CD4-positive, alpha-beta memory T cell (primary cell): ENCODE results near the gene FMNL1. TPM values are rescaled to one million over a fixed set of nuclear protein-coding genes. Genes with fewer than 3 reads are reported as not detected.

ENCODE experiments used
- CTCF ChIA-PET: fragments of 350-600 bp; sonication (Branson Sonifier 250); formaldehyde crosslinking; loops from one replicate; lab custom pipeline; 2021; ENCODE audit warnings: inconsistent platforms; ENCODE audit not compliant: partially characterized antibody; lab: Charles Lee
- POLR2A ChIA-PET: fragments of 350-600 bp; sonication (Branson Sonifier 250); formaldehyde crosslinking; loops from one replicate; lab custom pipeline; 2021; ENCODE audit not compliant: partially characterized antibody; lab: Charles Lee
- DNase-seq, 5 donors: peaks; one replicate each; pipeline versions ENCODE4 v3.0.0 to v3.0.0-alpha.2; 2020 to 2022; ENCODE audit warnings: mixed read lengths in 1 of 5
- H3K27ac ChIP-seq: one replicate; pipeline ENCODE4 v1.7.0; 2013; ENCODE audit warnings: low read depth, low read length
- H3K27me3 ChIP-seq: 2 replicates; pipeline ENCODE4 v1.7.0; 2013; ENCODE audit warnings: mild to moderate bottlenecking, low read length, moderate library complexity; ENCODE audit not compliant: insufficient read depth
- H3K36me3 ChIP-seq: 2 replicates; pipeline ENCODE4 v1.7.0; 2013; ENCODE audit warnings: mild to moderate bottlenecking, low read length, moderate library complexity; ENCODE audit not compliant: insufficient read depth
- H3K4me1 ChIP-seq: 2 replicates; pipeline ENCODE4 v1.7.0; 2013; ENCODE audit warnings: mild to moderate bottlenecking, low read length, moderate library complexity; ENCODE audit not compliant: insufficient read depth
- H3K4me3 ChIP-seq, 2 donors: one replicate each; pipeline ENCODE4 v1.7.0; 2013; ENCODE audit warnings: low read length in 2 of 2, mild to moderate bottlenecking in 1 of 2
- H3K9me3 ChIP-seq, 2 donors: one replicate each; pipeline ENCODE4 v1.7.0; 2013; ENCODE audit warnings: low read length in 2 of 2, control low read depth in 1 of 2; ENCODE audit not compliant: control insufficient read depth in 1 of 2
- H3K27ac Mint-ChIP-seq, 7 donors: one replicate each; pipeline ENCODE4 v1.8.0; 2020 to 2021; ENCODE audit warnings: mixed read lengths in 7 of 7, mild to moderate bottlenecking in 6 of 7, inconsistent platforms in 3 of 7, moderate library complexity in 3 of 7
- H3K27me3 Mint-ChIP-seq, 2 donors: one replicate each; pipeline ENCODE4 v1.8.0; 2020 to 2021; ENCODE audit warnings: mixed read lengths in 2 of 2
- H3K36me3 Mint-ChIP-seq, 2 donors: one replicate each; pipeline ENCODE4 v1.8.0; 2020 to 2021; ENCODE audit warnings: mixed read lengths in 2 of 2, inconsistent platforms in 1 of 2, mild to moderate bottlenecking in 1 of 2
- H3K4me1 Mint-ChIP-seq, 4 donors: one replicate each; pipeline ENCODE4 v1.8.0; 2020 to 2021; ENCODE audit warnings: mixed read lengths in 4 of 4, mild to moderate bottlenecking in 1 of 4
- H3K4me3 Mint-ChIP-seq, 8 donors: one replicate each; pipeline ENCODE4 v1.8.0; 2020 to 2021; ENCODE audit warnings: mixed read lengths in 8 of 8, mild to moderate bottlenecking in 7 of 8, moderate library complexity in 6 of 8, inconsistent platforms in 3 of 8
- H3K9me3 Mint-ChIP-seq, 8 donors: one replicate each; pipeline ENCODE4 v1.8.0; 2020 to 2021; ENCODE audit warnings: mixed read lengths in 8 of 8, mild to moderate bottlenecking in 5 of 8, inconsistent platforms in 3 of 8, moderate library complexity in 1 of 8
- intact Hi-C: fragments of 100-400 bp; cut with micrococcal nuclease; formaldehyde crosslinking; loops from one replicate; pipeline ENCODE4 v1.15.1; 2023
- polyA plus RNA-seq, 2 donors: library from polyadenylated mRNA; unstranded; fragments of 300-500 nt; fragmentation: Illumina TruSeq; gene quantifications; one replicate each; pipeline ENCODE4 v1.2.3, GENCODE V29; 2021
- total RNA-seq, 2 experiments: library from RNA; stranded (reverse); gene quantifications; one replicate each; pipeline ENCODE4 v1.2.3, GENCODE V29; 2021

FMNL1 gene
- total and polyA plus RNA-seq, 4 experiments from 2014 or later, result 8.1 to 405 (median 234) TPM

DNA sequence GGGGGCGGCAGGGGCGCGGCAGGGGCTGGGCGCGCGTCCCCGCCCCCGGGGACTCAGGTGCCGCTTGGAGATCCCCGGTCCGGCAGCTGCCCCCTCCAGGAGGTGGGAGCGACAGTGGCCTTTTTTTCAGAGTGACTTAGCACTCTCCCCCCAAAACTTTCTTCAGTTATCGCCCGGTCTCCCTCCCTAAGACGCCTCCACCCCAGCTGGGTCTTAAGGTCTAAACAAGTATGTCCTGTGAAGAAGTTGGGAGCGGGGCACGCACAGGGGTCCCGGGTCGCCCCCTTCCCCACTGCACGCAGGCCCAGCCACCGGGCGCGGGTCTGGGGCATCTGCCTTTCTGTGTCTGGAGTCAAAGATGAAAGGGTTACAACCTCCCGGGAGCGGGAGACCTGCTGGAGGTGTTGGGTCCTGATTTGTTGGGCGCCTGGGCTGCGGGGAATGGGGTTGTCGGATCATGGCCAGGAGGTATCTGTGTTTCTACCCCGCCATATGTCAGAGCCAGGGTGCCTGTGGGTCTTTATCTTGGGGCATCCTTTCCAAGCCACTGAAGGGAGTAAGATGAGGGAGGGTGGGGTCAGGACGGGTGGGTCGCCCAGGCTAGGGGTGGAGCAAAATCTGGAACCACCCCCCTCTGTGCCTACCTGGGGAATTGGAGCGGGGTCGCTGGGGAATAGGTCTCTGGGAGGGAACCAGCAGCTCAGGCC, 757 bp downstream of the FMNL1 start:
- intact Hi-C loops, result no loop called here
- POLR2A ChIA-PET, result interaction anchor here (0.5 to 24.4 kb wide), 15 partner anchors 20 to 323 kb away, joined by 3 to 1143 read pairs (median 3); partner anchors contain the start of genes ACBD4, EFTUD2, HEXIM1 and HEXIM2
- peaks cover 29 to 74% (median 42%) of the 10 kb centered on the region in 4 donors for H3K4me1 Mint-ChIP-seq

DNA sequence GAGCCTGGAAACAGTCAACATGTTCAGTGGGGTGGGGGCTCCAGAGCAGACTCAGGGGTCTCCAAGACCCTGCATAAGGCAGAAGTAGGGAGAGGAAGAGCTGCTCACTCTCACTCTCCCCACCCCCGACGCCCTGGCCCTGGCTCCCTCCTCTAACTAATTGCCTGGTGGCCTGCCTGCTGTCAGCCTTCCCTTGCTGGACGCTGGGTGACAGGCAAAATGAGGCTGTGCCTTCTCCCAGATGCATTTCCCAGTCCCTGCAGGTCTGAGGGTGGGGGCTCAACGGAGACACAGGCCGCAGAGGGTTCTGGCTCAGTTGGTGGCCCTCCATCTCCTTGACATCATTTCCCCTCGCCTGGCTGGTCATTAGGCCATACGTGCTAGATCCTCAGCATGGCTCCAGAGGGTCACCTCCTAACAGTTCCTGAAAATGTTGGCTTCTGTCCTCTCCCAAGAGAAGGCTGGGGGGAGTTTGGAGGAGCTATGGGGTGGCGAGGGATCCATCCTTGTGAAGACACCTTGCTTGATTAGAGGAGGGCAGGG, 1.4 kb downstream of the FMNL1 start:
- H3K4me3 ChIP-seq, result peak overlapping the region; percentile 43 to 74
- H3K4me1 Mint-ChIP-seq, result peaks cover 29 to 80% (median 47%) of the 10 kb centered on the region in 4 donors
- H3K9me3 Mint-ChIP-seq, result no peaks in the 10 kb centered on the region
- H3K4me1 ChIP-seq, result peaks cover 64% of the 10 kb centered on the region
- H3K36me3 Mint-ChIP-seq, result peaks cover 15 to 59% of the 10 kb centered on the region in 2 donors
- no peaks in the 10 kb centered on the region for H3K27me3 ChIP-seq
- no peaks in the 10 kb centered on the region for H3K27me3 Mint-ChIP-seq
- H3K36me3 ChIP-seq, result peaks cover 5% of the 10 kb centered on the region
- peak overlapping the region; percentile 99 to 100 (median 100) for H3K27ac Mint-ChIP-seq
- H3K27ac ChIP-seq, result peak overlapping the region; percentile 97
- no peaks in the 10 kb centered on the region for H3K9me3 ChIP-seq
- ChIA-PET CTCF (interaction anchor here (0.5 to 10.3 kb wide), 4 partner anchors 10 to 88 kb away, joined by 3 to 449 read pairs (median 3); partner anchors contain the start of gene ACBD4), POLR2A (interaction anchor here (1.2 to 24.4 kb wide), 6 partner anchors 19 to 324 kb away, joined by 3 to 1143 read pairs (median 97); partner anchors contain the start of genes EFTUD2, HEXIM1, HEXIM2 and MAP3K14)
- intact Hi-C loops, result no loop called here
- no peak for DNase-seq
- H3K4me3 Mint-ChIP-seq, result peak overlapping the region; percentile 96 to 100 (median 99)

More for the DNA sequence above, 757 bp downstream of the FMNL1 start:
- CTCF ChIA-PET, result interaction anchor here (0.5 to 10.3 kb wide), 5 partner anchors 11 to 162 kb away, joined by 3 to 449 read pairs (median 3); no protein-coding TSS in a partner anchor
- no peaks in the 10 kb centered on the region for H3K27me3 Mint-ChIP-seq
- no peaks in the 10 kb centered on the region for H3K9me3 Mint-ChIP-seq
- H3K36me3 ChIP-seq, result peaks cover 5% of the 10 kb centered on the region
- peak overlapping the region; percentile 43 to 74 for H3K4me3 ChIP-seq
- H3K4me1 ChIP-seq, result peaks cover 58% of the 10 kb centered on the region
- H3K27me3 ChIP-seq, result no peaks in the 10 kb centered on the region
- H3K27ac Mint-ChIP-seq, result peak overlapping the region; percentile 99 to 100 (median 100)
- no peaks in the 10 kb centered on the region for H3K9me3 ChIP-seq
- DNase-seq, result peak; percentile 43 to 64 (median 51)
- H3K4me3 Mint-ChIP-seq, result peak overlapping the region; percentile 96 to 100 (median 99)
- peaks cover 15 to 63% of the 10 kb centered on the region in 2 donors for H3K36me3 Mint-ChIP-seq
- peak overlapping the region; percentile 97 for H3K27ac ChIP-seq

DNA sequence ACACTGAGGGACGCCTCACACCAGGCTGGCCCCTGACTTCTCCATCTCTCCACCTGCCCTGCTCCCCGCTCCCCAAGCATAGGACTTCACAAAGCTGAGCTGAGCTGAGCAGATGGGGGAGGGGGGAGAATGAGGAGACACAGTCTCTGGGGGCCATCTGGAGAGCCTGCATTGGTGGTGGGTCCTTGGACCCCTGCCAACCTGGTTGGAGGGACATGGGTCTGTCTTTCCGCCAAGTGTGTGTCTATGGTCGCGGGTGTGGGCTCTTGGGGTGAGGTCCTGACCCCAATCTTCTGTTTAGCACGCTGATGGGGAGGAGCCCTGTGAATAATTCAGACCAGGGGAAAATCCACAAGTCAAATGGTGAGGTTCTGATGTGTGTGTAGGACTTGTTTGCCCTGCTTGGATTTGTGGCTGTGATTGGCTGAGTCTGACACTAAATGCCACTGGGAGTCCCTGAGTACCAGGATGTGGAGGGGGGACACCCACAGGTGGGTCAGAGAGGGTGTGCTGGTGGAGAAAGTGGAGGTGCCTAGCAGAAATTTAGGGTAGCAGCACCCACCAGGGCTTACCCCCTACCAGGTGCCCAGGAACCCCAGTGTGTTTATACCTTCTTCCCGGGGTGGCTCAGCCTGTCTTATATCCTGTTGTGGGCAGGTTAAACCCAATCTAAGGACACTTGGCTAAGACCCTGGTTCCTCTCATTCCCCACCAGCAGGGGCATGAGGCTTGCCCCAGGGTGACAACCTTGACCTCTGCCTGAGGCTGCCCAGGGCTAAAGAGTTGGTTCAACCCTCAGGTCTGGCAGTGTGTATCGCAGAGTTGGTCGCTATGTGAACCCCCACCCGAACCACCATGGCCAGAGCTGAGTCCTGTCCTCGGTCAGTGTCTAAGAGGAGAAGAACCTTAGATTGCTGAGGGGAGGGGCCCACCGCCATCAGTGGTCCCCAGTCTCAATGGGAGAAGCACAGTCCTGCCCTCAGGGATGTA, 2.1 kb downstream of the FMNL1 start:
- peak overlapping the region; percentile 97 for H3K27ac ChIP-seq
- DNase-seq, result peak; percentile 44 to 83 (median 61)
- H3K4me3 ChIP-seq, result peak overlapping the region; percentile 43 to 74
- Mint-ChIP-seq H3K27ac (peak overlapping the region; percentile 99 to 100 (median 100)), H3K4me1 (peaks cover 32 to 85% (median 51%) of the 10 kb centered on the region in 4 donors), H3K27me3 (no peaks in the 10 kb centered on the region), H3K36me3 (peaks cover 13 to 62% of the 10 kb centered on the region in 2 donors), H3K4me3 (peak overlapping the region; percentile 96 to 100 (median 99)), H3K9me3 (no peaks in the 10 kb centered on the region)
- no peaks in the 10 kb centered on the region for H3K9me3 ChIP-seq
- H3K36me3 ChIP-seq, result peaks cover 5% of the 10 kb centered on the region
- ChIA-PET POLR2A (interaction anchor here (0.6 to 24.4 kb wide), 6 partner anchors 18 to 324 kb away, joined by 3 to 1143 read pairs (median 89); partner anchors contain the start of genes EFTUD2, HEXIM1 and MAP3K14), CTCF (interaction anchor here (1.0 to 10.3 kb wide), 6 partner anchors 10 to 88 kb away, joined by 3 to 449 read pairs (median 22); partner anchors contain the start of gene ACBD4)
- H3K4me1 ChIP-seq, result peaks cover 69% of the 10 kb centered on the region
- intact Hi-C loops, result no loop called here
- no peaks in the 10 kb centered on the region for H3K27me3 ChIP-seq

DNA sequence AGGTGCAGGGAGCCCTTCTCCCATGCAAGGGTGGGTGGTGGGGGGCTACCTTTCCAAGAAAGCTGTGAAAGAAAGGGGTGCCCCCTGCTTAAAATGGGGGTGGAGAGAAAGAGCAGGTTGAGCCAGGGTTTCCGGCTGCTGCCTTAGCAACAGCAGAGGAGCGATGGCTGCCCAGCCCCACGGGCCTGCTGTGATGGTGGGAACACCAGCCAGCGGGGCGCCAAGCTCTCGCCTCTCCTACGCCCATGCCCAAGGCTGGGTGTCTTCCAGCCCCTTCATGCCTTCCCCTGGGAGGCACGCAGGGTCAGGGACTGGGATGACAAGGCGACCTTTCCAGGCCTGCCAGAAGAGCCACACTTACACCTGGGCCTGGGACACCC, 3.0 kb downstream of the FMNL1 start:
- Histone ChIP-seq H3K36me3 (no peaks in the 10 kb centered on the region), H3K27me3 (no peaks in the 10 kb centered on the region), H3K9me3 (no peaks in the 10 kb centered on the region), H3K4me1 (peaks cover 69% of the 10 kb centered on the region), H3K4me3 (peak overlapping the region; percentile 43 to 74), H3K27ac (peak overlapping the region; percentile 97)
- DNase-seq, result peak in 2 of 5 donors; percentile 40 to 54
- Mint-ChIP-seq H3K4me1 (peaks cover 32 to 85% (median 50%) of the 10 kb centered on the region in 4 donors), H3K27me3 (no peaks in the 10 kb centered on the region), H3K36me3 (peaks cover 9 to 61% of the 10 kb centered on the region in 2 donors), H3K27ac (peak overlapping the region; percentile 99 to 100 (median 100)), H3K9me3 (no peaks in the 10 kb centered on the region), H3K4me3 (peak overlapping the region; percentile 96 to 100 (median 99))
- intact Hi-C loops, result loop anchor here (5.0 kb wide), 1 partner anchor 968 kb away; the partner anchor contains the start of gene KANSL1
- ChIA-PET CTCF (interaction anchor here (2.9 to 4.1 kb wide), 3 partner anchors 11 to 87 kb away, joined by 15 to 56 read pairs (median 28); no protein-coding TSS in a partner anchor), POLR2A (interaction anchor here (0.6 to 24.4 kb wide), 6 partner anchors 17 to 90 kb away, joined by 3 to 1143 read pairs (median 108); partner anchors contain the start of genes HEXIM1, HEXIM2 and MAP3K14)

DNA sequence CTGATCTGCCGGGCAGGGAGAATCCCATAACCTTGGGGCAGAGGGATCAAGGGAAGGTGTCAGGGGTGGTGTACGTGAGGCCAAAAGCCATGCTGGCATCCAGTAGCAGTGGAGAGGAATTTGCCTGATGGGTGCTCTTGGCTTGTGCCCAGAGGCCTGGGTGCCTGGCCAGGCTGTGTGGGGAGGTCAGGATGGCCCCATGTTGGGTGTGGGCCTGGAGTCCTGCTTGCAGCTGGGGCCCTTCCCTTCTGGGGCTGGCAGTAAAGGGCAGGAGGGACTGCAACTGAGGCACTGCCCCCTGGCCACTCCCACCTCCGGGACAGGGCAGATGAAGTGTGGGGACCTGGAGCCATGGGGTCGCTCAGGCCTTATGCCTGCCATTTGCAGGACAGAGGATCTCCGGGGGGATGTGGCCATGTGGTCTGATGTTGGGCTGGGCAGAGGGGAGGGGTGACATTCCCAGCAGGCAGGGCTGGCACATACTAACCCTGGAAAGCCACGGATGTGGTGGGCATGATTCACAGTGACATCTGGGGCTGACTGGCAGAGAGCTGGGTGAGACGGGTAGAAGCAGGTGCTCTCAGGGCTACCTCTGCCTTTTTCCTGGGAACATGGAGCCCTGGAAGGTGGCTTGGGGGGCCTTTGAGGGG, 3.5 kb downstream of the FMNL1 start:
- DNase-seq, result peak in 2 of 5 donors; percentile 40 to 74
- H3K36me3 Mint-ChIP-seq, result peaks cover 9 to 55% of the 10 kb centered on the region in 2 donors
- H3K4me1 Mint-ChIP-seq, result peaks cover 31 to 85% (median 50%) of the 10 kb centered on the region in 4 donors
- CTCF ChIA-PET, result interaction anchor here (1.0 to 4.1 kb wide), 7 partner anchors 11 to 160 kb away, joined by 3 to 56 read pairs (median 12); partner anchors contain the start of gene ACBD4
- Histone ChIP-seq H3K4me1 (peaks cover 69% of the 10 kb centered on the region), H3K27me3 (no peaks in the 10 kb centered on the region), H3K9me3 (no peaks in the 10 kb centered on the region), H3K36me3 (no peaks in the 10 kb centered on the region), H3K27ac (peak overlapping the region; percentile 97), H3K4me3 (peak overlapping the region; percentile 43 to 74)
- intact Hi-C loops, result loop anchor here (5.0 kb wide), 1 partner anchor 967 kb away; the partner anchor contains the start of gene KANSL1
- H3K27ac Mint-ChIP-seq, result peak overlapping the region; percentile 99 to 100 (median 100)
- no peaks in the 10 kb centered on the region for H3K9me3 Mint-ChIP-seq
- POLR2A ChIA-PET, result interaction anchor here (0.8 to 24.4 kb wide), 18 partner anchors 8 to 360 kb away, joined by 3 to 1143 read pairs (median 5); partner anchors contain the start of genes ACBD4, HEXIM1, HEXIM2 and MAP3K14
- H3K27me3 Mint-ChIP-seq, result no peaks in the 10 kb centered on the region
- peak overlapping the region; percentile 96 to 100 (median 99) for H3K4me3 Mint-ChIP-seq
